GM12891 (cell line): ENCODE measurements around the gene RBPJL.
"Not testable (repeated sequence)": the region's sequence is repeated elsewhere in the genome, so short reads cannot be mapped to it uniquely, and the experiment has no call there.

Experiments
- DNase-seq: peaks from one replicate; pipeline ENCODE4 v3.0.0; 2011; ENCODE audit warnings: low spot score; ENCODE audit not compliant: insufficient read length
- FAIRE-seq: peaks from 2 replicates; lab custom pipeline; 2011; peaks lifted over from hg19 to GRCh38; lab: Jason Lieb, UNC
- PAX5 ChIP-seq: IDR thresholded peaks from 2 replicates; pipeline ENCODE4 v1.6.1; 2011; ENCODE audit warnings: low read length, moderate library complexity, mild to moderate bottlenecking; ENCODE audit not compliant: insufficient read depth, severe bottlenecking
- POLR2A ChIP-seq: IDR thresholded peaks from 2 replicates; pipeline ENCODE4 v1.6.1; 2011; ENCODE audit warnings: low read depth, low read length, control low read depth
- POLR2AphosphoS5 ChIP-seq: IDR thresholded peaks from 2 replicates; pipeline ENCODE4 v1.6.1; 2011; ENCODE audit warnings: low read depth, low read length, control low read depth
- POU2F2 ChIP-seq: IDR thresholded peaks from 2 replicates; pipeline ENCODE4 v1.6.1; 2011; ENCODE audit warnings: low read depth, mild to moderate bottlenecking, control low read depth, low read length, moderate library complexity
- SPI1 ChIP-seq: IDR thresholded peaks from 2 replicates; pipeline ENCODE4 v1.6.1; 2011; ENCODE audit warnings: low read depth, low read length, control low read depth
- TAF1 ChIP-seq: IDR thresholded peaks from 2 replicates; pipeline ENCODE4 v1.6.1; 2011; ENCODE audit warnings: low read depth, low read length, control low read depth

The RBPJL gene

GRCh38 chr20:45347297-45347935 is 40.8 kb downstream of the RBPJL start:
- DNase-seq, result no peak
- TF ChIP-seq POLR2A, result no peak
- no peak for TF ChIP-seq POU2F2
- TF ChIP-seq SPI1, result no peak
- no peak for TF ChIP-seq POLR2AphosphoS5
- TF ChIP-seq PAX5, result no peak
- no peak for TF ChIP-seq TAF1
- no peak for FAIRE-seq

GRCh38 chr20:45347936-45348778 is 41.5 kb downstream of the RBPJL start, which contains the start of gene SDC4:
SDC4 (minus strand) TSS chr20:45348424; CDS start chr20:45348384, 40 bp downstream.
- no peak for DNase-seq
- no peak for FAIRE-seq
- TF ChIP-seq POLR2AphosphoS5 (no peak), SPI1 (no peak), POU2F2 (no peak), PAX5 (no peak)

- TF ChIP-seq SPI1 (no peak), POLR2AphosphoS5 (no peak), PAX5 (no peak), POLR2A (no peak), TAF1 (no peak), POU2F2 (no peak)
- FAIRE-seq (no peak), DNase-seq (no peak)
Observed at GRCh38 chr20:45350217-45350616, 43.6 kb downstream of the RBPJL start.

- DNase-seq, FAIRE-seq: not testable (repeated sequence)
Observed at GRCh38 chr20:45350795-45351194, 44.2 kb downstream of the RBPJL start.

GRCh38 chr20:45352729-45353128 is 46.1 kb downstream of the RBPJL start:
- DNase-seq (no peak), FAIRE-seq (no peak)
- TF ChIP-seq POLR2A, result no peak
- TF ChIP-seq POLR2AphosphoS5, result no peak
- no peak for TF ChIP-seq POU2F2
- TF ChIP-seq PAX5, result no peak
- no peak for TF ChIP-seq SPI1
- TF ChIP-seq TAF1, result no peak

GRCh38 chr20:45353746-45354145 is 47.1 kb downstream of the RBPJL start:
- TF ChIP-seq PAX5 (no peak), POU2F2 (no peak)
- no peak for DNase-seq
- FAIRE-seq, result no peak

- FAIRE-seq (no peak), DNase-seq (no peak)
- TF ChIP-seq POU2F2 (no peak), POLR2A (no peak), PAX5 (no peak), TAF1 (no peak), SPI1 (no peak), POLR2AphosphoS5 (no peak)
Observed at GRCh38 chr20:45354423-45355208, 48.0 kb downstream of the RBPJL start.

- DNase-seq (no peak), FAIRE-seq (no peak)
- TF ChIP-seq POLR2AphosphoS5, result no peak
- no peak for TF ChIP-seq PAX5
- no peak for TF ChIP-seq POLR2A
- no peak for TF ChIP-seq SPI1
- TF ChIP-seq TAF1, result no peak
- no peak for TF ChIP-seq POU2F2
Observed at GRCh38 chr20:45355209-45356084, 48.8 kb downstream of the RBPJL start.
